Activated CD4-positive, CD25-positive, alpha-beta regulatory T cell (primary cell): ENCODE measurements around the gene RHBDL2.
"Not testable (repeated sequence)": the region's sequence is repeated elsewhere in the genome, so short reads cannot be mapped to it uniquely, and the experiment has no call there.

Experiments used
- DNase-seq, 4 experiments: peaks; one replicate each; lab custom pipeline; 2025; lab: John Stamatoyannopoulos, UW

Gene RHBDL2, protein sequence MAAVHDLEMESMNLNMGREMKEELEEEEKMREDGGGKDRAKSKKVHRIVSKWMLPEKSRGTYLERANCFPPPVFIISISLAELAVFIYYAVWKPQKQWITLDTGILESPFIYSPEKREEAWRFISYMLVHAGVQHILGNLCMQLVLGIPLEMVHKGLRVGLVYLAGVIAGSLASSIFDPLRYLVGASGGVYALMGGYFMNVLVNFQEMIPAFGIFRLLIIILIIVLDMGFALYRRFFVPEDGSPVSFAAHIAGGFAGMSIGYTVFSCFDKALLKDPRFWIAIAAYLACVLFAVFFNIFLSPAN

GRCh38 chr1:38941527-38942019, at the start of gene RHBDL2:
TSS of gene RHBDL2 (minus strand) at chr1:38941830. CDS start at chr1:38919212, 22,618 bp downstream.
- DNase-seq: no peak

DNA sequence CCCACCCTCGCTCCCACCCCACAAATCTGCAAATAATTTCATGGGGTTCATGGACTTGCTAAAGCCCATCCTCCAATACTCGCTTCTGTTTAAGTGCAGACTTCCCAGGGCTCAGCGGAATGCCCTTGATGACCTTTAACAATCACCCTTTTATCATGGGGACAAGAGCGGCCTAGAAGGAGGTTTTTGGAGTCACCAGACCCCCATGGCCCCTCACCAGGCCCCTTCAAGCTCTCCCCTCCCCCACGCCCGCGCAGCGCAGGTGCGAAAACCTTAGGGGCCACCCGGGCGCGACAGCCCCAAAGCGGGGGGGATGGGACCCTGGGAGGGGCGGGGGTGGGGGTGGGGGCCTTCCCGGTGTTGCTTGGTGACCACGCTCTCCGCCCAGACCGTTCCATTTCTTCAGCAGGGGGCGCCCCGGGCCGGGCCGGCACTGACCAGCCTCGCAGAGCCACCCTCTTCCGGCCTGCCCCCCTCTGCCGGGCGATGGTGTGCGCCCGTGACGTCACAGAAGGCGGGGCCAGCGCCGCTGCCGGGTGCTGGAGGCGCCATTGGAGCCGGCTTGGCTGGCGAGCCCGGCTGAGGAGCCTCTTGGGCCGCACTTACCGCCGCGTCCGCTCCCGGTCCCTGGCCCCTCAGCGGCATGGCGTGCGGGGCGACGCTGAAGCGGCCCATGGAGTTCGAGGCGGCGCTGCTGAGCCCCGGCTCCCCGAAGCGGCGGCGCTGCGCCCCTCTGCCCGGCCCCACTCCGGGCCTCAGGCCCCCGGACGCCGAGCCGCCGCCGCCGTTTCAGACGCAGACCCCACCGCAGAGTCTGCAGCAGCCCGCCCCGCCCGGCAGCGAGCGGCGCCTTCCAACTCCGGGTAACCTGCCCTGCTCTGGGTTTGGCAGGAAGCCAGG, 49.4 kb upstream of the RHBDL2 start, which contains the start of gene AKIRIN1:
AKIRIN1 (plus strand) TSS at position 539 of the 900 bp plus-strand sequence; CDS start at position 644, 105 bp downstream.
- DNase-seq: peak; percentile 88 to 96 (median 92)

GRCh38 chr1:38990386-38990737, 48.7 kb upstream of the RHBDL2 start:
- DNase-seq: no peak

- no peak for DNase-seq
Measured at GRCh38 chr1:38989979-38990378, 48.3 kb upstream of the RHBDL2 start.

GRCh38 chr1:38979380-38979779, 37.8 kb upstream of the RHBDL2 start:
- not testable (repeated sequence) for DNase-seq

DNA sequence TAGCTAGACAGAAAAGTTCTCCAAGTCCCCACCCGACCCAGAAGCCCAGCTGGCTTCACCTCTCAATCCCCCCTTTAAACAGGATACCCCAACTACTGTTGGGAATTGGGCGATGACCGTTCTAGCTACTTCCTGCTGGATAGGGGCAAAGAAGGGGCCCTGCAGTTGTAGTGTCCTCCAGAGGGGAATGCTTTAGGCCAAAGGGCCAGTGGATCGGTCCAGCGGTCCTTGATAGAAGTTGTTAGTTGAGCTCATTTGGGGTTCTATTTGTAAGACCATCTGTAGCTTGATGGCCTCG, 36.6 kb upstream of the RHBDL2 start:
- DNase-seq: not testable (repeated sequence)

- peak in 1 of 4 experiments; percentile 8 for DNase-seq
Measured at GRCh38 chr1:38977399-38978244, 36.0 kb upstream of the RHBDL2 start.

GRCh38 chr1:38973659-38974437, 32.2 kb upstream of the RHBDL2 start:
- DNase-seq: no peak

DNA sequence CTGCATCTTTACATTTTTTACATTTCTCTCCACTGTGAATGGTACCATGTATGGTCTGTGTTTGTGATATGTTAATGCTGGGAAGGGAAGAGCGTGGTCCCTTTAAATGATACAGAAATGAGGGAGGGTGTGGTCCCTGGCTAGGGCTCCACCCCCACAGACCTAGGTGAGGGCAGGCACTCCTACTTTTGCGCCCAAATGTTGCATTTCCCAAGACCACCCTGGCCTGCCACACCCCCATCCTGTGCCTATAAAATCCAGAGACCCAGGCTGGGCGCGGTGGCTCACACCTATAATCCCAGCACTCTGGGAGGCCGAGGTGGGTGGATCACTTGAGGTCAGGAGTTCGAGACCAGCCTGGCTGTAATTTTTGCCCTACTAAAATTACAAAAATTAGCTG, 31.5 kb upstream of the RHBDL2 start:
- not testable (repeated sequence) for DNase-seq

- no peak for DNase-seq
Measured at GRCh38 chr1:38964140-38964548, 22.5 kb upstream of the RHBDL2 start.

- DNase-seq: no peak
Measured at GRCh38 chr1:38962560-38962959, 20.9 kb upstream of the RHBDL2 start.

GRCh38 chr1:38962113-38962512, 20.5 kb upstream of the RHBDL2 start:
- no peak for DNase-seq

- DNase-seq: no peak
Measured at GRCh38 chr1:38958967-38959366, 17.3 kb upstream of the RHBDL2 start.

DNA sequence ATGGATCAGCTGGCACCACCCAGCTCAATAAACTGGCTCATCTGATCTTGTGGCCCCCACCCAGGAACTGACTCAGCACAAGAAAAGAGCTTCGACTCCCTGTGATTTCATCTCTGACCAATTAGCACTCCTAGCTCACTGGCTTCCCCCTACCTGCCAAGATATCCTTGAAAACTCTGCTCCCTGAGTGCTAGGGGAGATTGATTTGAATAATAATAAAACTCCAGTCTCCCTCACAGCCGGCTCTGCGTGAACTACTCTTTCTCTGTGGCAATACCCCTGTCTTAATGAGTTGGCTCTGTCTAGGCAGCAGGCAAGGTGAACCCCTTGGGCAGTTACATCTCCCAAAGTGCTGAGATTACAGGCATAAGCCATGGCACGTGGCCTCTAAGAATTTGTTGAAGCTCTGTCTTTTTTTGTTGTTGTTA, 11.8 kb upstream of the RHBDL2 start:
- no peak for DNase-seq

GRCh38 chr1:38950553-38950952, 8.9 kb upstream of the RHBDL2 start:
- no peak for DNase-seq

GRCh38 chr1:38944547-38944946, 2.9 kb upstream of the RHBDL2 start:
- no peak for DNase-seq

GRCh38 chr1:38942664-38943428, 1.2 kb upstream of the RHBDL2 start:
- no peak for DNase-seq

GRCh38 chr1:38941093-38941492, 537 bp downstream of the RHBDL2 start:
- no peak for DNase-seq

DNA sequence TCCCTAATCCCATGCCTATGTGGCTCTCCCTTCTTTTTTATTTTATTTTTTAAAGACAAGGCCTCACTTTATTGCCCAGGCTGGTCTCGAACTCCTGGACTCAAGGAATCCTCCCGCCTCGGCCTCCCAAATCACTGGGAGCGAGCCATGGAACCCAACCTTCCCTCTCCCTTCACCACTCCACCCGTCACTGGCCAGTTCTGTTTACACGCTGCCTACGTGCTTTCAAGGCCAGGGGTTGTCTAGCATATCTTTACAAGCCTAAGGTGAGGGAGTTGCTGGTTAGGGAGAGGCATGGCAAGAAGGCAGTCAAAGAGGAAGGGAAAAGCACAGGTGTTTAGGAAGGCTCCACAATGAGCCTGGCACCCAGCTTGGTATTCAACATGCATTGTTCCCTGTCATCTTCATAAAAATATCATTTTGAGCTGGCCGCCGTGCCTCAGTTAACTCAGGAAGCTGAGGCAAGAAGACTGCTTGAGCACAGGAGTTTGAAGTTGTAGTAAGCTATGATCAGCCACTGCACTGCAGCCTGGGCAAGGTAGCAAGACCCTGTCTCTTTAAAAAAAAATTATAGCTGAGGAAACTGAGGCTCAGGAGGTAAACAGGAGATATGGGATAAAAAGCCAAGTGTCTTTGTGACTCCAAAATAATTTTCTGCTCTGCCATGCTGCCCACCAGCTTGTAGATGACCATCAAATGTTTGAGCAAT, 1.1 kb downstream of the RHBDL2 start:
- no peak for DNase-seq

- DNase-seq: no peak
Measured at GRCh38 chr1:38938722-38939260, 2.8 kb downstream of the RHBDL2 start.
